Vagina (tissue), 2 donors: Measurements from ENCODE around the gene INPP5A. TPM values are rescaled to one million over a fixed set of nuclear protein-coding genes. Genes with fewer than 3 reads are reported as not detected.

Source experiments
- DNase-seq, 2 donors: peaks; one replicate each; pipeline ENCODE4 v3.0.0-alpha.2; 2017; ENCODE audit errors: extremely low spot score in 2 of 2
- H3K27ac ChIP-seq: fragments of 200-600 bp; sonication (generic); one replicate; pipeline ENCODE4 v1.5.1; 2019
- H3K27me3 ChIP-seq: fragments of 200-600 bp; sonication (generic); one replicate; pipeline ENCODE4 v1.5.1; 2019
- H3K36me3 ChIP-seq, 2 donors: fragments of 200-600 bp; sonication (generic); one replicate each; pipeline ENCODE4 v1.5.1; 2017 to 2019
- H3K4me1 ChIP-seq: fragments of 200-600 bp; sonication (generic); one replicate; pipeline ENCODE4 v1.5.1; 2019
- H3K4me3 ChIP-seq, 2 donors: fragments of 200-600 bp; sonication (generic); 1 replicate in 1 of 2; 2 replicates in 1 of 2; pipeline ENCODE4 v1.5.1; 2016 to 2019
- H3K9me3 ChIP-seq: fragments of 200-600 bp; sonication (generic); one replicate; pipeline ENCODE4 v1.5.1; 2019
- POLR2A ChIP-seq, 2 donors: fragments of 450-650 bp; IDR thresholded peaks; one replicate each; pipeline ENCODE4 v1.6.1; 2017; ENCODE audit warnings: antibody characterized with exemption in 2 of 2, mild to moderate bottlenecking in 2 of 2, moderate library complexity in 2 of 2
- POLR2AphosphoS5 ChIP-seq, 2 donors: sonication (generic); formaldehyde crosslinking; IDR thresholded peaks; one replicate each; pipeline ENCODE4 v1.9.0; 2017; ENCODE audit warnings: antibody characterized with exemption in 2 of 2, mild to moderate bottlenecking in 2 of 2, low read depth in 1 of 2; ENCODE audit not compliant: insufficient read depth in 1 of 2
- intact Hi-C: fragments of 100-400 bp; cut with DNase I; formaldehyde crosslinking; loops from one replicate; pipeline ENCODE4 v1.15.1; 2023
- total RNA-seq: library from RNA; depleted of rRNA; stranded (reverse); fragments of >200 nt; gene quantifications from one replicate; pipeline ENCODE4 v1.2.3, GENCODE V29; 2016
- TF ChIP-seq, protein P1 (sequence below), 3 experiments: fragments of 450-650 bp in 2 of 3; fragments of 200-600 bp in 1 of 3; sonication (generic) in 1 of 3; IDR thresholded peaks; one replicate each; pipeline ENCODE4 v1.5.1; 2017 to 2019; ENCODE audit warnings: antibody characterized with exemption in 3 of 3, mild to moderate bottlenecking in 2 of 3, moderate library complexity in 2 of 3

The INPP5A gene
- total RNA-seq, 1 donor from 2014 or later, result 24.3 TPM

GRCh38 chr10:132499367-132499685, 38.3 kb upstream of the INPP5A start:
- H3K4me1 ChIP-seq, result peaks cover 12% of the 10 kb centered on the region

GRCh38 chr10:132500781-132501415, 36.7 kb upstream of the INPP5A start:
- Histone ChIP-seq H3K36me3 (no peaks in the 10 kb centered on the region), H3K27me3 (no peaks in the 10 kb centered on the region), H3K4me1 (peaks cover 10% of the 10 kb centered on the region), H3K9me3 (no peaks in the 10 kb centered on the region), H3K27ac (no peak overlapping the region), H3K4me3 (no peak overlapping the region)
- no peak for DNase-seq
- TF ChIP-seq POLR2A (IDR thresholded peaks at IDR 0.05), result no peak
- TF ChIP-seq POLR2AphosphoS5 (IDR thresholded peaks at IDR 0.05; ENCODE audit: insufficient read depth in 1 of 2, low read depth in 1 of 2), result no peak
- TF ChIP-seq, protein P1, sequence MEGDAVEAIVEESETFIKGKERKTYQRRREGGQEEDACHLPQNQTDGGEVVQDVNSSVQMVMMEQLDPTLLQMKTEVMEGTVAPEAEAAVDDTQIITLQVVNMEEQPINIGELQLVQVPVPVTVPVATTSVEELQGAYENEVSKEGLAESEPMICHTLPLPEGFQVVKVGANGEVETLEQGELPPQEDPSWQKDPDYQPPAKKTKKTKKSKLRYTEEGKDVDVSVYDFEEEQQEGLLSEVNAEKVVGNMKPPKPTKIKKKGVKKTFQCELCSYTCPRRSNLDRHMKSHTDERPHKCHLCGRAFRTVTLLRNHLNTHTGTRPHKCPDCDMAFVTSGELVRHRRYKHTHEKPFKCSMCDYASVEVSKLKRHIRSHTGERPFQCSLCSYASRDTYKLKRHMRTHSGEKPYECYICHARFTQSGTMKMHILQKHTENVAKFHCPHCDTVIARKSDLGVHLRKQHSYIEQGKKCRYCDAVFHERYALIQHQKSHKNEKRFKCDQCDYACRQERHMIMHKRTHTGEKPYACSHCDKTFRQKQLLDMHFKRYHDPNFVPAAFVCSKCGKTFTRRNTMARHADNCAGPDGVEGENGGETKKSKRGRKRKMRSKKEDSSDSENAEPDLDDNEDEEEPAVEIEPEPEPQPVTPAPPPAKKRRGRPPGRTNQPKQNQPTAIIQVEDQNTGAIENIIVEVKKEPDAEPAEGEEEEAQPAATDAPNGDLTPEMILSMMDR (IDR thresholded peaks at IDR 0.05), result no peak
- intact Hi-C loops, result no loop called here

More at GRCh38 chr10:132499367-132499685, 38.3 kb upstream of the INPP5A start:
- Histone ChIP-seq H3K36me3 (no peaks in the 10 kb centered on the region), H3K9me3 (no peaks in the 10 kb centered on the region), H3K27ac (no peak overlapping the region), H3K27me3 (no peaks in the 10 kb centered on the region), H3K4me3 (no peak overlapping the region)
- no peak for DNase-seq
- intact Hi-C loops, result no loop called here
- TF ChIP-seq POLR2AphosphoS5 (IDR thresholded peaks at IDR 0.05; ENCODE audit: insufficient read depth in 1 of 2, low read depth in 1 of 2) (no peak), POLR2A (IDR thresholded peaks at IDR 0.05) (no peak)
- TF ChIP-seq, protein P1 (IDR thresholded peaks at IDR 0.05), result no peak

DNA sequence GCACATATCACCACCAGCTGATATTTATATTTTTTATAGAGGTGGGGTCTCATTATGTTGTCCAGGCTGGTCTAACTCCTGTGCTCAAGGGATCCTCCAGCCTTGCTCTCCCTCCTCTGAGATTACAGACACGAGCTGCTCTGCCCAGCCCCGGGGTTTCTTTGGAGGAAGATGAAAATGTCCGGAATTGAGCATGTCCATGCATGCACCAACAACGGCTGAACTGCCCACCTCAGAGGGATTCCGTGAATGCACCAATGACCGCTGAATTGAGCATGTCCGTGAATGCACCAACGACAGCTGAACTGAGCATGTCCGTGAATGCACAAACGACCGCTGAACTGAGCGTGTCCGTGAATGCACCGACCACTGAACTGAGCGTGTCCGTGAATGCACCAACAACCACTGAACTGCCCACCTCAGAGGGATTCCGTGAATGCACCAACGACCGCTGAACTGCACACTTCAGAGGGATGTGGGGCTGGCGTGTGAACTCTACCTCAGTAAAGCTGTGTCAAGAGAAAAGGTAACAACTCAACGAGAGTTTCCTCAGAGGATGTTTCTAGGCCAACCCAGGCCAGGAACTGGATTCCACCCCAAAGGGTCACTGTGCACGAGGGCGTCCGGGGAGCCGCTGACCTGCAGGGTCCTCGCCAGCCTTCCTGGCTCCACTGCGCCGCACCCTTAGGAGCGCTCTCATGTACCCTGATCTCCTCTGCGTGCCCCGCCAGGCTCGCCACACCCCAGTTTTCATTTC, 34.9 kb upstream of the INPP5A start:
- intact Hi-C loops, result no loop called here

DNA sequence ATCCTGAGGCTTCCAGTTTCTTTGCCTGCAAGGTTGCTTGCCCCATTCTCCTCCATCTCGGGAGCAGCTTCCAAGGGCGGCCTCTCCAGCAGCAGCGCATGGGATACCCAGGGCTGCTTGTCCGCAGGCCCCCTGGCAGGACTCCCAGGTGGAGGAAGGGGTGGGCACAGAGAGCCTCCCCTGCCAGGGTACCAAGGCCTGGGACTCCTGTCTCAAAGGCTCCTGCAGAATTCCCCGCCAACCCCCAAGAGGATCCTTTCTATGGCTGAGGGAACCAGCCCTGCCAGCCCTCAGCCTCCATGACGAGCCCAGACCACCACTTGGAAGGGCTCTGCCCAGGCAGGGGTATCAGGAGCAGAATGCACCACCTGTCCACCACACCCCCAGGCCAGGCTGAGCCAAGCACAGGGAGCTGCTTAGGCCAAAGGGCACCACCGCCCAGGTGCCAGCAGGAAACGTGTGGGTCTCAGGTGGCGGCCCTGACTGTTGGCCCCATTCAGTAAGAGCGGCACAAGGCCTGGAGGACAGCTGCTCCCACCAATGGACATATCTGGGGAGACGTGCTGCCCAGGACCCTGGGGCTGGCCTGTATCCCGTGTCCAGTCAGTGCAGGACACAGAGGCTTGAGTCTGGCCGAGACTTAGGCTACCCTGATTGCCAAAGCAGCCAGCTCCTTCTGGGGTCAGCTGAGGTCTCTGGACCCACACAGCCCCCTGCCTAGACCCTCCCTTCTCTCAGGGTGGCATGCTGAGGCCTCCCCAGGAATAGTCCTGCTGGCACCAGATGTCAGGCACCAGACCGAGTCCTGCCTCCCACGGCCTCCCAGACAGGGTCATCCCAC, 33.8 kb upstream of the INPP5A start:
- Histone ChIP-seq H3K27me3 (no peaks in the 10 kb centered on the region), H3K9me3 (no peaks in the 10 kb centered on the region), H3K36me3 (no peaks in the 10 kb centered on the region), H3K4me3 (no peak overlapping the region), H3K27ac (no peak overlapping the region), H3K4me1 (peaks cover 22% of the 10 kb centered on the region)
- TF ChIP-seq POLR2AphosphoS5 (IDR thresholded peaks at IDR 0.05; ENCODE audit: insufficient read depth in 1 of 2, low read depth in 1 of 2) (no peak), POLR2A (IDR thresholded peaks at IDR 0.05) (no peak)
- TF ChIP-seq, protein P1 (IDR thresholded peaks at IDR 0.05), result no peak
- DNase-seq, result no peak
- intact Hi-C loops, result no loop called here

More for the DNA sequence above, 34.9 kb upstream of the INPP5A start:
- H3K27ac ChIP-seq, result no peak overlapping the region
- no peak overlapping the region for H3K4me3 ChIP-seq
- H3K4me1 ChIP-seq, result peaks cover 22% of the 10 kb centered on the region
- TF ChIP-seq POLR2AphosphoS5 (IDR thresholded peaks at IDR 0.05; ENCODE audit: insufficient read depth in 1 of 2, low read depth in 1 of 2) (no peak), POLR2A (IDR thresholded peaks at IDR 0.05) (no peak)
- TF ChIP-seq, protein P1 (IDR thresholded peaks at IDR 0.05), result no peak
- no peak for DNase-seq
- H3K36me3 ChIP-seq, result no peaks in the 10 kb centered on the region
- no peaks in the 10 kb centered on the region for H3K27me3 ChIP-seq
- H3K9me3 ChIP-seq, result no peaks in the 10 kb centered on the region
